Measurements from ENCODE around the gene DSN1. TPM values are rescaled to one million over a fixed set of nuclear protein-coding genes. Genes with fewer than 3 reads are reported as not detected.

Gene DSN1
- total and polyA plus RNA-seq, 9 of the 15 experiments (the other 6 are each of a cell fraction or from before 2014, with no cell fraction given): 23.3 to 45.3 (median 31.1) TPM

- TF ChIP-seq ZBTB40 (IDR thresholded peaks at IDR 0.05) (no peak), ZBTB40 (CRISPR knock-in tag; IDR thresholded peaks at IDR 0.05) (no peak), MLX (CRISPR knock-in tag; conservative IDR thresholded peaks at IDR 0.05) (no peak), TEAD1 (CRISPR knock-in tag; IDR thresholded peaks at IDR 0.05) (no peak), ZFP91 (CRISPR knock-in tag; IDR thresholded peaks at IDR 0.05) (no peak), GTF3C2 (IDR thresholded peaks at IDR 0.05; ENCODE audit: borderline replicate concordance, extremely low read depth, insufficient read length) (no peak)
Measured at GRCh38 chr20:36819659-36820058, 46.1 kb upstream of the DSN1 start (continued).

Measured in K562 (cell line).